GM18511 (cell line): ENCODE data around the gene GBX2.
"Not testable (repeated sequence)": the region's sequence is repeated elsewhere in the genome, so short reads cannot be mapped to it uniquely, and the experiment has no call there.

Experiments
- ATAC-seq: cut with Tn5 transposase; IDR thresholded peaks from one replicate; pipeline ENCODE4 v1.9.1; 2021; ENCODE audit warnings: mild to moderate bottlenecking, moderate library complexity; ENCODE audit not compliant: unreplicated experiment

GBX2 gene

GRCh38 chr2:236157815-236158498 lies 10.2 kb downstream of the GBX2 start:
- no peak for ATAC-seq

- ATAC-seq = no peak
Observed at GRCh38 chr2:236157366-236157765, 10.8 kb downstream of the GBX2 start.

GRCh38 chr2:236156860-236157194 lies 11.4 kb downstream of the GBX2 start:
- ATAC-seq = no peak

GRCh38 chr2:236156095-236156859 lies 11.9 kb downstream of the GBX2 start:
- ATAC-seq = no peak

- no peak for ATAC-seq
Observed at GRCh38 chr2:236155406-236155805, 12.8 kb downstream of the GBX2 start.

- ATAC-seq = no peak
Observed at GRCh38 chr2:236146436-236146835, 21.8 kb downstream of the GBX2 start.

GRCh38 chr2:236143811-236144210 lies 24.4 kb downstream of the GBX2 start:
- ATAC-seq = no peak

- ATAC-seq = not testable (repeated sequence)
Observed at GRCh38 chr2:236141616-236142015, 26.6 kb downstream of the GBX2 start.

- ATAC-seq = no peak
Observed at GRCh38 chr2:236137066-236137465, 31.1 kb downstream of the GBX2 start.

- ATAC-seq = no peak
Observed at GRCh38 chr2:236136538-236136937, 31.6 kb downstream of the GBX2 start.

GRCh38 chr2:236133410-236134012 lies 34.7 kb downstream of the GBX2 start:
- ATAC-seq = no peak

GRCh38 chr2:236131073-236131692 lies 37.0 kb downstream of the GBX2 start:
- no peak for ATAC-seq

- ATAC-seq = no peak
Observed at GRCh38 chr2:236130349-236130998, 37.7 kb downstream of the GBX2 start.

- ATAC-seq = no peak
Observed at GRCh38 chr2:236129935-236130334, 38.3 kb downstream of the GBX2 start.

GRCh38 chr2:236128321-236128720 lies 39.9 kb downstream of the GBX2 start:
- no peak for ATAC-seq

- no peak for ATAC-seq
Observed at GRCh38 chr2:236127010-236127409, 41.2 kb downstream of the GBX2 start.

GRCh38 chr2:236125541-236125940 lies 42.6 kb downstream of the GBX2 start:
- no peak for ATAC-seq

- no peak for ATAC-seq
Observed at GRCh38 chr2:236124182-236124893, 43.8 kb downstream of the GBX2 start.

- ATAC-seq = no peak
Observed at GRCh38 chr2:236123716-236124115, 44.5 kb downstream of the GBX2 start.

- no peak for ATAC-seq
Observed at GRCh38 chr2:236122236-236122635, 46.0 kb downstream of the GBX2 start.

- no peak for ATAC-seq
Observed at GRCh38 chr2:236121546-236121945, 46.6 kb downstream of the GBX2 start.
